A673 (cell line): ENCODE measurements around the gene LAMP1. TPM values are rescaled to one million over a fixed set of nuclear protein-coding genes. Genes with fewer than 3 reads are reported as not detected.
"Not testable (repeated sequence)": the region's sequence is repeated elsewhere in the genome, so short reads cannot be mapped to it uniquely, and the experiment has no call there.

Experiments
- Bru-seq: library from RNA; stranded (reverse); fragments of 400-500 nt; gene quantifications from one replicate; lab custom pipeline; 2021; lab: Mats Ljungman, UMichigan
- BruChase-seq, 2 experiments: library from RNA; stranded (reverse); fragments of 400-500 nt; gene quantifications; one replicate each; lab custom pipeline; 2021; lab: Mats Ljungman, UMichigan
- BruUV-seq: library from RNA; stranded (reverse); fragments of 400-500 nt; replicated peaks from 2 replicates; lab custom pipeline; 2021; lab: Mats Ljungman, UMichigan
- CTCF ChIA-PET: fragments of 300-600 bp; sonication (Branson Sonifier 250); formaldehyde crosslinking; loops from one replicate; lab custom pipeline; 2022; ENCODE audit warnings: antibody characterized with exemption; lab: Charles Lee
- POLR2A ChIA-PET: fragments of 300-600 bp; sonication (Branson Sonifier 250); formaldehyde crosslinking; loops from one replicate; lab custom pipeline; 2022; ENCODE audit warnings: antibody characterized with exemption; ENCODE audit not compliant: low non-redundant PET; lab: Charles Lee
- DNase-seq: peaks from one replicate; pipeline ENCODE4 v3.0.0-alpha.2; 2015; ENCODE audit warnings: low spot score
- H3K27ac ChIP-seq: fragments of 200-600 bp; sonication (generic); 2 replicates; pipeline ENCODE4 v1.5.1; 2016; ENCODE audit warnings: mixed run types, low read depth, mild to moderate bottlenecking, mixed read lengths, antibody characterized with exemption, low read length; ENCODE audit not compliant: poor library complexity, severe bottlenecking
- H3K27me3 ChIP-seq: fragments of 200-600 bp; sonication (generic); replicated peaks from 2 replicates; pipeline ENCODE4 v1.6.1; 2017; ENCODE audit warnings: mixed run types, low read depth, mild to moderate bottlenecking, mixed read lengths, antibody characterized with exemption, low read length; ENCODE audit not compliant: insufficient read depth, poor library complexity
- H3K36me3 ChIP-seq: fragments of 200-600 bp; sonication (generic); 2 replicates; pipeline ENCODE4 v1.6.1; 2016; ENCODE audit warnings: mixed run types, mild to moderate bottlenecking, mixed read lengths, antibody characterized with exemption, low read length; ENCODE audit not compliant: insufficient read depth, poor library complexity, severe bottlenecking
- H3K4me1 ChIP-seq: fragments of 200-600 bp; sonication (generic); 2 replicates; pipeline ENCODE4 v1.6.1; 2017; ENCODE audit warnings: mixed run types, mild to moderate bottlenecking, mixed read lengths, antibody characterized with exemption, low read length; ENCODE audit not compliant: insufficient read depth, poor library complexity, severe bottlenecking
- H3K4me3 ChIP-seq: fragments of 200-600 bp; sonication (generic); 2 replicates; pipeline ENCODE4 v1.5.1; 2016; ENCODE audit warnings: low read depth, mixed run types, mild to moderate bottlenecking, mixed read lengths, low read length; ENCODE audit not compliant: poor library complexity, severe bottlenecking
- H3K9me3 ChIP-seq: fragments of 200-600 bp; sonication (generic); 2 replicates; pipeline ENCODE4 v1.6.1; 2016; ENCODE audit warnings: mixed run types, low read depth, mild to moderate bottlenecking, mixed read lengths, antibody characterized with exemption, low read length; ENCODE audit not compliant: poor library complexity, severe bottlenecking
- CTCF ChIP-seq: fragments of 300-800, 200-600 bp; sonication (generic); conservative IDR thresholded peaks from 2 replicates; pipeline ENCODE4 v1.5.1; 2017; ENCODE audit warnings: low read depth, mild to moderate bottlenecking, antibody characterized with exemption, low read length, moderate library complexity, mixed read lengths
- EZH2 ChIP-seq: fragments of 200-600 bp; sonication (generic); IDR thresholded peaks from 2 replicates; pipeline ENCODE4 v1.6.1; 2017; ENCODE audit warnings: borderline replicate concordance, low read depth, mild to moderate bottlenecking, mixed read lengths, antibody characterized with exemption, low read length; ENCODE audit not compliant: poor library complexity, severe bottlenecking
- intact Hi-C: fragments of 100-400 bp; cut with micrococcal nuclease; formaldehyde crosslinking; loops from one replicate; pipeline ENCODE4 v1.10.0; 2022; ENCODE audit not compliant: unreplicated experiment
- long read RNA-seq: library from polyadenylated mRNA; stranded (forward); transcript quantifications from one replicate; pipeline ENCODE4 v2.0.0, GENCODE V29; 2022
- total RNA-seq: library from RNA; stranded (reverse); gene quantifications from 2 replicates; pipeline ENCODE4 v1.2.3, GENCODE V29; 2021

The LAMP1 gene, protein sequence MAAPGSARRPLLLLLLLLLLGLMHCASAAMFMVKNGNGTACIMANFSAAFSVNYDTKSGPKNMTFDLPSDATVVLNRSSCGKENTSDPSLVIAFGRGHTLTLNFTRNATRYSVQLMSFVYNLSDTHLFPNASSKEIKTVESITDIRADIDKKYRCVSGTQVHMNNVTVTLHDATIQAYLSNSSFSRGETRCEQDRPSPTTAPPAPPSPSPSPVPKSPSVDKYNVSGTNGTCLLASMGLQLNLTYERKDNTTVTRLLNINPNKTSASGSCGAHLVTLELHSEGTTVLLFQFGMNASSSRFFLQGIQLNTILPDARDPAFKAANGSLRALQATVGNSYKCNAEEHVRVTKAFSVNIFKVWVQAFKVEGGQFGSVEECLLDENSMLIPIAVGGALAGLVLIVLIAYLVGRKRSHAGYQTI
- total RNA-seq (117 and 129 TPM in 2 replicates), Bru-seq, nascent RNA (percentile 73 among the genes with signal in this experiment), BruChase-seq, experiment 1, labeled RNA remaining after a 2-hour chase (percentile 78 among the genes with signal in this experiment), BruChase-seq, experiment 2, labeled RNA remaining after a 6-hour chase (percentile 91 among the genes with signal in this experiment)
- long read RNA-seq, transcript LAMP1-201 (9 exons, 2,699 nt): major isoform, 23 of 36 reads
- long read RNA-seq, partial matches to known transcripts: 2 of 36 reads
- long read RNA-seq, other reads (novel, unspliced or antisense): 11 of 36 reads

GRCh38 chr13:113296823-113297369 is at the start of gene LAMP1:
TSS of gene LAMP1 (plus strand) at chr13:113297239. CDS start at chr13:113297435, 196 bp downstream.
- Histone ChIP-seq H3K36me3 (no peaks in the 10 kb centered on the region), H3K9me3 (no peaks in the 10 kb centered on the region), H3K27me3 (no peaks in the 10 kb centered on the region), H3K4me1 (peaks cover 8% of the 10 kb centered on the region), H3K27ac (peak within 1 kb of the TSS; percentile 79), H3K4me3 (peak within 1 kb of the TSS; percentile 95)
- intact Hi-C loops: no loop called here
- BruUV-seq: no TSS peak
- DNase-seq: peak; percentile 98
- POLR2A ChIA-PET: no interaction called here
- TF ChIP-seq CTCF (no peak), EZH2 (no peak)
- CTCF ChIA-PET: no interaction called here

DNA sequence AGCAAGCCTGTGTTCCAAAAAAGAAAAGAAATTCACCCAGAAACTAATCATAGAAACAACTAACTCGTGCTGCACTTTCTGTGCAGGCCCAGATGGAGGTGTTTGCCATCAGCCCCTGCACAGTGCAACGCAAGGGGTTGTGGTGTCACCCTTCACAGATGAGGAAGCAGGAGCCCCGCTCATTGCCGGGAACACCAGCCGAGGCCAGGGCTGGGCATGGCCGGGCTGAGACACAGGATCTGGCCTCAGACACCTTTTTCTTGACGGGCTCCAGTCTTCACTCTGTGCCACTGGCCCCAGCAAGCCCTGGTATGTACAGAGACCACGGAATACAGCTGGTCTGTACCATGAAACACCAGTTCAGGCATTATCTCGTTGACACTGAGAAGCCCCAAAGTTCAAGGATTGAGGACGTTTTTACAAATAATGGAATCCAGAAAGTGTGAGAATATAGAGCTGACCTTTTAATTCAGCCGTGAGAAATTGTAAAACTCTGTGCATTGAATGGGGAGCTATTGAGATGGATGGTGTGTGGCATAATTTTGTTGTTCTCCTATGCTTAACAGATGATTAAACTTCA is 44.4 kb upstream of the LAMP1 start:
- no peaks in the 10 kb centered on the region for H3K27me3 ChIP-seq
- no TSS peak for BruUV-seq
- no peak overlapping the region for H3K4me3 ChIP-seq
- no peak for DNase-seq
- POLR2A ChIA-PET: no interaction called here
- CTCF ChIA-PET: no interaction called here
- intact Hi-C loops: no loop called here
- TF ChIP-seq EZH2 (no peak), CTCF (no peak)
- peaks cover 72% of the 10 kb centered on the region for H3K36me3 ChIP-seq
- no peak overlapping the region for H3K27ac ChIP-seq
- no peaks in the 10 kb centered on the region for H3K9me3 ChIP-seq
- no peaks in the 10 kb centered on the region for H3K4me1 ChIP-seq

DNA sequence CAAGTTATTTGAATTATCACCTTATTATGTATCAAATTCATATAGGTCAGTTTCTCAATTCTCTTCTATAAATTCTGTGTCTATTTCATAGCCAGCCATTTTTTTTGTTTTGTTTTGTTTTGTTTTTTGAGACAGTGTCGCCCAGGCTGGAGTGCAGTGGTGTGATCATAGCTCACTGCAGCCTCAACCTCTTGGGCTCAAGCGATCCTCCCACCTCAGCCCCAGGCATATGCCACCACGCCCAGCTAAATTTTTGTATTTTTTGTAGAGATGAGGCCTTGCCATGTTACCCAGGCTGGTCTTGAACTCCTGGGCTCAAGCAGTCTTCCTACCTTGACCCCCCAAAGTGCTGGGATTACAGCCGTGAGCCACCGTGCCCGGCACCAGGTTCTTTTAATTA is 39.1 kb upstream of the LAMP1 start:
- H3K27me3 ChIP-seq, BruUV-seq, H3K27ac ChIP-seq, H3K4me1 ChIP-seq, CTCF ChIA-PET, DNase-seq, H3K4me3 ChIP-seq, H3K9me3 ChIP-seq, POLR2A ChIA-PET, intact Hi-C loops: not testable (repeated sequence)
- H3K36me3 ChIP-seq: peaks cover 66% of the 10 kb centered on the region
